ENCODE data around the gene USP51. TPM values are rescaled to one million over a fixed set of nuclear protein-coding genes. Genes with fewer than 3 reads are reported as not detected.
"Not testable (repeated sequence)": the region's sequence is repeated elsewhere in the genome, so short reads cannot be mapped to it uniquely, and the experiment has no call there.

USP51 gene
- 2.7 TPM for total RNA-seq (ENCODE audit: unreplicated experiment)
- long read RNA-seq: 0 reads

GRCh38 chrX:55489314-55490009 lies at the start of gene USP51:
USP51 (minus strand) TSS chrX:55489848; CDS start chrX:55488939, 909 bp downstream.
- Mint-ChIP-seq H3K27ac (ENCODE audit: unreplicated experiment) (peak within 1 kb of the TSS; percentile 93), H3K4me1 (ENCODE audit: low read depth, unreplicated experiment) (peaks cover 3% of the 10 kb centered on the region), H3K9me3 (ENCODE audit: unreplicated experiment) (peaks cover 3% of the 10 kb centered on the region), H3K4me3 (ENCODE audit: unreplicated experiment) (peak within 1 kb of the TSS; percentile 93), H3K27me3 (ENCODE audit: unreplicated experiment) (peaks cover 5% of the 10 kb centered on the region), H3K36me3 (ENCODE audit: unreplicated experiment) (no peaks in the 10 kb centered on the region)
- no peak for TF ChIP-seq CTCF (IDR thresholded peaks at IDR 0.05; ENCODE audit: partially characterized antibody, unreplicated experiment)
- DNase-seq: peak; percentile 36

- Mint-ChIP-seq H3K9me3 (ENCODE audit: unreplicated experiment) (no peaks in the 10 kb centered on the region), H3K27ac (ENCODE audit: unreplicated experiment) (no peak overlapping the region), H3K36me3 (ENCODE audit: unreplicated experiment) (no peaks in the 10 kb centered on the region), H3K4me3 (ENCODE audit: unreplicated experiment) (no peak overlapping the region), H3K27me3 (ENCODE audit: unreplicated experiment) (no peaks in the 10 kb centered on the region), H3K4me1 (ENCODE audit: low read depth, unreplicated experiment) (no peaks in the 10 kb centered on the region)
- no peak for DNase-seq
- no peak for TF ChIP-seq CTCF (IDR thresholded peaks at IDR 0.05; ENCODE audit: partially characterized antibody, unreplicated experiment)
Measured at GRCh38 chrX:55524487-55524886, 34.8 kb upstream of the USP51 start.

- Mint-ChIP-seq H3K9me3 (ENCODE audit: unreplicated experiment) (no peaks in the 10 kb centered on the region), H3K36me3 (ENCODE audit: unreplicated experiment) (no peaks in the 10 kb centered on the region), H3K27ac (ENCODE audit: unreplicated experiment) (no peak overlapping the region), H3K4me1 (ENCODE audit: low read depth, unreplicated experiment) (no peaks in the 10 kb centered on the region), H3K4me3 (ENCODE audit: unreplicated experiment) (no peak overlapping the region), H3K27me3 (ENCODE audit: unreplicated experiment) (no peaks in the 10 kb centered on the region)
- no peak for DNase-seq
- TF ChIP-seq CTCF (IDR thresholded peaks at IDR 0.05; ENCODE audit: partially characterized antibody, unreplicated experiment): no peak
Measured at GRCh38 chrX:55523356-55523755, 33.7 kb upstream of the USP51 start.

GRCh38 chrX:55522596-55523276 lies 33.1 kb upstream of the USP51 start:
- no peaks in the 10 kb centered on the region for H3K27me3 Mint-ChIP-seq (ENCODE audit: unreplicated experiment)
- DNase-seq: no peak
- H3K4me3 Mint-ChIP-seq (ENCODE audit: unreplicated experiment): no peak overlapping the region
- no peaks in the 10 kb centered on the region for H3K36me3 Mint-ChIP-seq (ENCODE audit: unreplicated experiment)
- H3K27ac Mint-ChIP-seq (ENCODE audit: unreplicated experiment): no peak overlapping the region
- no peaks in the 10 kb centered on the region for H3K4me1 Mint-ChIP-seq (ENCODE audit: low read depth, unreplicated experiment)
- no peak for TF ChIP-seq CTCF (IDR thresholded peaks at IDR 0.05; ENCODE audit: partially characterized antibody, unreplicated experiment)
- no peaks in the 10 kb centered on the region for H3K9me3 Mint-ChIP-seq (ENCODE audit: unreplicated experiment)

- no peaks in the 10 kb centered on the region for H3K9me3 Mint-ChIP-seq (ENCODE audit: unreplicated experiment)
- TF ChIP-seq CTCF (IDR thresholded peaks at IDR 0.05; ENCODE audit: partially characterized antibody, unreplicated experiment): no peak
Measured at GRCh38 chrX:55521687-55522086, 32.0 kb upstream of the USP51 start.

GRCh38 chrX:55516794-55517481 lies 27.3 kb upstream of the USP51 start:
- H3K4me1 Mint-ChIP-seq (ENCODE audit: low read depth, unreplicated experiment); DNase-seq; H3K36me3 Mint-ChIP-seq (ENCODE audit: unreplicated experiment); H3K27me3 Mint-ChIP-seq (ENCODE audit: unreplicated experiment); H3K27ac Mint-ChIP-seq (ENCODE audit: unreplicated experiment); H3K9me3 Mint-ChIP-seq (ENCODE audit: unreplicated experiment); H3K4me3 Mint-ChIP-seq (ENCODE audit: unreplicated experiment): not testable (repeated sequence)

More at GRCh38 chrX:55521687-55522086, 32.0 kb upstream of the USP51 start:
- H3K27me3 Mint-ChIP-seq (ENCODE audit: unreplicated experiment): no peaks in the 10 kb centered on the region
- H3K36me3 Mint-ChIP-seq (ENCODE audit: unreplicated experiment): no peaks in the 10 kb centered on the region
- H3K4me1 Mint-ChIP-seq (ENCODE audit: low read depth, unreplicated experiment): no peaks in the 10 kb centered on the region
- H3K4me3 Mint-ChIP-seq (ENCODE audit: unreplicated experiment): no peak overlapping the region
- DNase-seq: no peak
- no peak overlapping the region for H3K27ac Mint-ChIP-seq (ENCODE audit: unreplicated experiment)
